Measurements from ENCODE around the gene SMARCAL1.
A peak's percentile ranks its signal among the peaks of the same experiment; 100 is the strongest.
"Not testable (repeated sequence)": the region's sequence is repeated elsewhere in the genome, so short reads cannot be mapped to it uniquely, and the experiment has no call there.

SMARCAL1 gene

DNA sequence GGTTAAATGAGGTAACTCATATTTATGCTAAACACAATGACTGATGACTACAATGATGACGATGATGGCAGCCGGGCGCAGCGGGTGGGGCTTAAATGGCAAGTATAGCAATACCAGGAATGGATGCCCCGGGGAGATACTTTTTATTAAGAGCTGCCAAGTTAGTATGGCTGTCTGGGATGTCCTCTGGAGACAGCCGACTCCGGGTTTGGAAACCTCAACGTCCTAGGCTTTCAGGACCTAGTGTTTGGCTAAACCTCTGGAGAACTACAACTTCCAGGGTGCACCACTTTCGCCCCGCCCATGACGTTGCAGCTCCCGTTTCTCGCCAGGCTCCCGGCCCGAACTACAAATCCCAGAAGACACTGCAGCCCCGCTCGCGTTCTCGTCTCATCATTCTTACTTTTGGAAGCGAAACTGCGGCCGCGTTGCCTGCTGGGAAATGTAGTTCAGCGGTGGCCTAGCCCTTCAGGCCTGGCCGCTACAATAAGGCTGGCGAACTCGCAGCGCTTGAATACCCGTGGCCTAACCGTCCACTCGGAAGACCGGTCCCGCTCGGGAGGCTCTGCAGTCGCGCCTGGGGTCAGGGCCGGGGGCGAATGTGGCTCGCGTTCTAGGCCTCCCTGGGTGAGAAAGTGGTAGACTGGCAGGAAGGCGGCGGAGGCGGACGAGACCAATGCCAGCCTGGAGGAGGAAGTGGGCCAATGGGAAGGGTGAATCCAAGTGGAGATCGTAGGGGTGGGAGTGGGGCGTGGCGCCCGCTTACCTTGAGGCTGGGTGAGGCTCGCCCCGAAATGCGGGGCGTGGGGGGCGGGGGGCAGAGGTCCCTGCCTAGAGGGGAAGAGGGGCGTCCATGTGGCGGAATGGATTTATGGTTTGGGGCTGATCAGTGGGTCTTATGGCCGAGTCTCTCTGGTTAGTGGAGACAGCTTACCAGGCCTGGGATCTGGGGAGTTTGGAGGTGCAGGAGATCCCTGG, at the start of gene SMARCAL1:
SMARCAL1 (plus strand) TSS at position 463 of the 978 bp plus-strand sequence. CDS start 2,221 bp downstream, outside the sequence.
- peak; percentile 94 to 95 for DNase-seq (ENCODE audit: low read depth in 2 of 2)

DNA sequence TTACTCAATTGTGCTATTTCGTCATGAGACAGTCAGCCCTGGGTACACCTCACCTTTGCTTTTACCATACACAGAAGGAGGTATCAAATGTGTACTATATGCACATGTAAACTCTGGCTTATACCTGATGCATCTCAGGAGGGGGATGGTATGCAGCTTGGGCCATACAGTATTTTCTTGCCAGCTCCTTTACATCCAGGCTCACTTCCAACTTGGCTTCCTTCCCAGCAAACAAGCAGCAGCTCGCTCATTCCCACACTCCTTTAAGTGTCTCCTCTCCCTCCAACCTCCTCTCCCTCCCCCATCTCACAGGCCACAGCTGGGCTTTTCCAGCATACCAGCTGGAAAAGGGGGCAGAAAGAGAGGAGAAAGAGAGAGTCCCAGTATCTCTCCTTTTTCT, 49.6 kb upstream of the SMARCAL1 start:
- DNase-seq (ENCODE audit: low read depth in 2 of 2), result peak; percentile 83 to 86

DNA sequence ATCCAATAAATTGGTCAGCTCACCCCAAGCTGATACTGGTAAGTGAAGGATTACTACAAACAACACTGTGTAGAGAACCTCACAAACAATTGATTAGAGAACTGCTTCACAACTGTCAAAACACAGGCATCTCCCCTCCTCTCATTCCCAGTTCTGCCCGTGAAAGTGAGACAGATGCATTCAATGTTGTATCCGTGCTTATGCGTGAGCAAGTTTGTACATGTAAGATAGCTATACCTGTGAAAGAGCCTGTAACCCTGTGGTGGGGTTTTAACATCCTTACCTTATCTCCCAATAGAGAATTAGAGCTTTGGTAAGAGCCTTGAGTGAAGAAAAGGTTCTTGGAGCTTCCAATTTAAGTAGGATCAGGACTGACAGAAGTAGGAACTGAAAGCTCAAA, 49.1 kb upstream of the SMARCAL1 start:
- no peak for DNase-seq (ENCODE audit: low read depth in 2 of 2)

DNA sequence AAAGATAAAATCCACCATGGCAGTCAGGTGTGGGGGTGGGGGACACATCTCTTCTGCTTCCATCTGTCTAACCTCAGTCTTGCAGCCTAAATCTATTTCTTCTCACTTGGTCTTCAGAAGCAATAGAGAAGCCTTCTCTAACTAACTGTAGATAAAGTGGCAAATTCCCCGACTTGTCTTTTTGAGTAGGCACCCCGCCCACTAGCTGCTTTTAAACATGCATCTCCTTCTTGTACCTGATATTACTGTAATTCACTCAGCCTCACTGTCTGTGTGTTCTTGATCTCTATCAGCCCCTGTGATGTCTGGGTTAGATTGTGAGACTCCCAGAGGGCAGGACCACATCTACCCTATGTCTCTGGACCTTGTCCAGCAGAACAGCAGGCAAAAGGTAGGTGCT, 46.8 kb upstream of the SMARCAL1 start:
- DNase-seq (ENCODE audit: low read depth in 2 of 2), result no peak

DNA sequence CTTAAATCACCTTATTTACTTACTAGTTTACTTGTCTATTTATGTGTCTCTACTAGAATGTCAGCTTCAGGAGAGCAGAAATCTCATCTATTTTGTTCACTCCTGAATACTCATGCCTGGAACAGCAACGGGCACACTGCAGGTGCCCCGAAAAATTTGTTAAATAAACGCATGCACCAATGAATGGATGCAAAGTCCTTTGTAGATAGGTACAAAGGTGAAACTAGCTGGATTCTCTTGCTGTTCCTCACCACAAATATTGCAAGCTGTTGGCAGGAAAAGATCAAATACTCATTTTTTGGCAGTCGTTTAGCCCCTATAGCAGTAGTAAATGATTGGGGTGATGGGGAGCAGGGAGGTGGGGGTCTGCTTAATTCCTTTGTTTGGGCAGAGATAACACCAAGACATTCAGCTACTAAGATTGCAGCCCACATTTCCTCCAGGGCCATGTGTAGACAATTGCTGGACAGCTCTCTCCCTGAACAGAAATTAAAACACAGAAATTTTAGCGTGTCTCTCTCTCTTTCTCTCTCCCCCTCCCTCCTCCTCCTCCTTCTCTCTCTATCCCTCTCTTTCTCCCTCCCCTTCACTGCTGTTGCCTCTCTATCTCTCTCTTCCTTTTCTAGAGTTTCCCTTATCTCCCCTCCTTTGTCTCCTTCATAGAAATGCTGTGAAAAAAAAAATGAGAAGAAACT, 45.4 kb upstream of the SMARCAL1 start:
- no peak for DNase-seq (ENCODE audit: low read depth in 2 of 2)

DNA sequence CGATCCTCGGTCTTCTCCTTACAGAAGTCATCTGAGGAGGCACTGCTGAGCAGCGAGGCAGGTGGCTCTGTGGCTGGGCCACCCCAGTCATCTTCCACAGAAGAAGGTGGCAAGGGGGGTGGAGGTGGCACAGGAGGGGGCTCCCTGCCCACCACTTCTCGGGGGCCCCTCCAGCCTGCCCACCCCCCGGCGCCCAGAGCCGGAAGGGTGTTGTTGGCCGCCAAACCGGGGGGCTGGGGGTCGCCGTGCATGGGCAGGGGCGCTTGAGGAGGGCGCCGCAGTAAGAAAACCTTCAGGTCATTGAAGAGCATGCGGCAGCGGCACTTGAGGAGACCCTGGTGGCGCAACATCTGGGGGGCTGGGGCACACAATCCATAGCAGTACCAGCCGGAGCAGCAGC, 42.5 kb upstream of the SMARCAL1 start:
- no peak for DNase-seq (ENCODE audit: low read depth in 2 of 2)

DNA sequence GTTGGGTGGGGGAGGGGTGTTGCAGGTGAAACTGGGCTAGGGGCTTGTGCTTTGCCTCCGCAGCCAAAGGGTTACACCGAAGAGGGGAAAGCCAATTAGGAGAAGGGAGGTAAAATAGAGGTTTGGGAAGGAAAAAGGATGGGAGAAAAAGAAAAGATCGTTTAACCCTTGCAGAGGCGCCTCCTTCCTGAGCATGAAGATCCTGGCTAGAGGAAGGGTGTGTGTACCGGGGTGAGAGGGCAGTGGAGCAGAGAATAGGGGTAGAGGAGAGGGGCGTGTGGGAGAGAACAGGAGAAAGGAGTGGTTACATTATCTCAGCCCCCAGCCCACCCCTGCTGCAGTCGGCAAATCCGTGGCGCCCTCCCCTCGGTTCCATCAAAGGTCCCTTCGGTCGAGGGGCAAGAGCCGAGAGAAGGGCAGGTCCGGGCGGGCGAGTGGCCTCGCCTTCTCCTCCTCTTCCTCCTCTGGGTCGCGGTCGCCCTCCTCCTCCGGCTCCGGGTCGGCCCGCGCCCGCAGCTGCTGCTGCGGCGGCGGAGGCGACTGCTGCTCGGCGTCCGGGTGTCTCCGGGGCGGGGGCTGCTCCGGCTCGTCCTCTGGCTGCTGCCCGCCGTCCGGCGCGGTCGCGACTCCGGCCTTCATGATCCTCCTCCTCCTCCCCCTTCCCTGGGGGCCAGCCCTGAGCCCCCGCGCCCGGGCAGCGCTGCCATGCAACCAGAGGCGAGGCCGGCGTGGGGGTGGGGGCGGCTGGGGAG, 41.1 kb upstream of the SMARCAL1 start:
- no peak for DNase-seq (ENCODE audit: low read depth in 2 of 2)

DNA sequence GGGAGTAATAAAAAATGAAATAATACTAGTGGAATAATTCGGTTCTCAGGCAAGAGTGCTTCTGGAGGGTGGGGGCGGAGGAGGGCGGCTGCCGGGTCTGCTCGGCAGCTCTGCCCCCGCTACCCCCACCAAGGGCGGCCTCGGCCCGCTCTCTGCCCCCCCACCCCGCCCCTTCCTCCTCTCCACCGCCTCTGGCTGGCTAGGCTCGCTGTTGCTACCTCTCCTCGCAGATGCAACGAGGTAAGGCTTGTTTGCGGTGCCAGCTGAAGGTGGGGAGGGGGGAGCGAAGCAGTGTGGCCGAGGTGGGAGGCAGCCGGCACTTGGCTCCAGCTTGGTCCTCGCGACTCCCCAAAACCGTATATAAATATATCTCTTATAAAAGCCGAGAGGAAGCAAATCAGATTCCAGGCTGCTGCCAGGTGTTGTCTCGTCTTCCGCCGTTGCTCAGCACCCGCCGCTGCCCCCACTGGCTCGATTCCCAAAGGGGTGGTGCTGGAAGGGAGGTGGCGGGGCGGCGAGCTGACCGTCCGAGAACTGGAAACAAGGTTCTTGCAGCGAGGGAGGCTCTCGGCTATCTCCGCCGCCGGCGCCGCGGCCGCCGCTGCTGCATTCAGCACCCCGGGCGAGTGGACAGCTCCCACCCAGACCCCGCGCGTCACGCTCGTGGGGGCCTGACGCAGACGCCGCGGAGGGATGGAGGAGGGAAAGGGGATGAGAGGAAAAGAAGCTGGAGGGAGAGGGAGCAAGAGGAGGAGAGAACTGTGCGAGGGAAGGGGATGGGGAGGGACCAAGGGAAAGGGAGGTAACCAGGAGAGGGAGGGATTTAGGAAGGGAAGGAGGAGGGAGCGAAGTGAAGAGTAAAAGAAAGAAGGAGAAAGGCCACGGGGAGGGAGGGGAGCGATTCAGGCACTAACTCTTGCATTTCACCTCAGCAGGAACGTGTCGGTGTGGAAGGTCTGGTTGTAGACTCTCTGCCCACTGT, 40.3 kb upstream of the SMARCAL1 start, which contains the start of gene MARCHF4:
MARCHF4 (minus strand) TSS at position 763 of the 982 bp plus-strand sequence. CDS start 2,223 bp downstream, outside the sequence.
- DNase-seq (ENCODE audit: low read depth in 2 of 2), result peak in 1 of 2 experiments; percentile 60

DNA sequence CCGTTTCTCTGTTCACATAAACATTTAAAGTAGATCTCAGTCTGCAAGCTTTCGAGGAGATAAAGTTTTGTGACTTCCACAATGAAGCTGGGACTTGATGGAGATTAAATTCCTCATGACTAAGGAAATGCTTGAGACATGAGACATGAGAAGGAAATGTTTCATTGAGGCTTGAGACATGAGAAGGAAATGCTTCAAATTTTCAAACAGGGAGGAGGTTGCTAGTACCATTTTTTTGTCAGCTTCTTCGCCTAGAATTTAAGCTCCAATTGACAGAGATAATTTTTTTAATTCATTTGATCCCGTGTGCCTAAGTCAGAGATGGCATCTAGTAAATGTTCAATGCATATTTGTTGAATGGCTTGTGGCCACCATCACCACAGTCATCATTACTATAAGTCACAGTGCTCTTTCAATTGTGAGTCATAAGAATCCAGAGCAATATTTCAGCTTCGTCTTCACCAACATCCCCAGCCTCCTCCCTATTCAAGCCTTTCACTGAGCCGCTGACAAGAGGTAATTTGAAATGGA, 39.5 kb upstream of the SMARCAL1 start:
- peak; percentile 75 for DNase-seq (ENCODE audit: low read depth in 2 of 2)

DNA sequence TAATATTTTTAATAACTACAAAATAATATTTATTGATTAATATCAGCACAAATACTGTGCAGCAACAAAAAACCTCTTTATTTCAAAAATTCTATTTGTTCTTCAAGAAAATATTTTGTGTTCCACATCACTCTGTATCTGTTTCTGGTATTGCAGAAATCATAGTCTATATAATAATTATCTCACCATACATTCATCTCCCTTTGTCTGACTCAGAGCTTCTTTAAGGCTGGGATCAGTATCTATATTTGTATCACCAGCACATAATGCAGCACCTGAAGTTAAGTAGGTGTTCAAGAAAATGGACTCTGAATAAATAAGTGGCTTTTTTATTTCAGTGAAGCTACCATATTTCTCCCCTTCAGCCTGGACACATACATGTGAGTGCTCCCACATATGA, 38.4 kb upstream of the SMARCAL1 start:
- DNase-seq (ENCODE audit: low read depth in 2 of 2), result no peak

DNA sequence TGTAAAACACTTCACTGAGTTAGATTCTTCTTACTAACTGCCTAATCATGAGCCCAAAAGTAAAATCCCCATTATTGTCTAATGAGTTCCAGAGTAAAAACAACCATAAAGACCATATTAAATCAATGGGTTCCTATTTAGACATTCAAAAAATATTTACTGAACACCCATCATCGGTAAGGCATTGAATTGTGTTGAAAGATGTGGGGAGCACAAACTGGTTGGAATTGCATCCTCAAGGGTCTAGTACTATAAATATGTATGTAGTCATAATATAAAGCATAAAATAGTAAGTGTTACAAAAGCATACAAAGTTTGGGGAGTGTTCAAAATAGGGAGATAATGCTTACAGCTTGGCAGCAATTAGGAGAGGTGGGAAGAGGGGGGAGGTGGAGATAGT, 37.0 kb upstream of the SMARCAL1 start:
- peak in 1 of 2 experiments; percentile 28 for DNase-seq (ENCODE audit: low read depth in 2 of 2)

DNA sequence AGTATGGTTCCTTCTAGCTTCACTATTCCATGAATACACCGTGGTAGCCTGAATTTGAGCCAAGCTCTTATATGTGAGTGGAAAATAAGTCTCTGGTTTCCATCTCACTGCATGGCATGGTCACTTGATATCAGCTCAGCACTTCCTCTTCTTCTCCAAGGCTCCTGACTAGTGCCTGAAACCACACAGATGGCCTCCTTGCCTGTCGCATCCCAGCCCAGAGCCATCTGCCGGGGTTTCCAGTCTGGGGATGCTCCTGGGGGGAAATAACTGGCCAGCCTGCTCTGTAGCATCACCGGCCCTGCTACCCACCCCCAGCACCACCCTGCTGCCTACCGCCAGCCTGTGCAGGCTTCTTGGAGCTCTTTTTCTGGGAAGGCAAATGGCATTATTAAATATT, 32.3 kb upstream of the SMARCAL1 start:
- no peak for DNase-seq (ENCODE audit: low read depth in 2 of 2)

DNA sequence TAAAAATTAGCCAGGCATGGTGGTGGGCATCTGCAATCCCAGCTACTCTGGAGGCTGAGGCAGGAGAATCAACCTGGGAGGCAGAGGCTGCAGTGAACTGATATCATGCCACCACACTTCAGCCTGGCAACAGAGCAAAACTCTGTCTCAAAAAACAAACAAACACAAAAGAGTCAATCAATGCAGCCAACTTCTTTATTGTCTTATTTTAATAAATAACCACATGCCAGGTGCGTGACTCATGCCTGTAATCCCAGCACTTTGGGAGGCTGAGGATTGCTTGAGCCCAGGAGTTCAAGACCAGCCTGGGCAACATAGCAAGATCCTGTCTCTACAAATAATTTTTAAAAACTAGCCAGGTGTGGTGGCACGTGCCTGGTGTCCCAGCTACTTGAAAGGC, 27.9 kb upstream of the SMARCAL1 start:
- DNase-seq (ENCODE audit: low read depth in 2 of 2), result not testable (repeated sequence)

DNA sequence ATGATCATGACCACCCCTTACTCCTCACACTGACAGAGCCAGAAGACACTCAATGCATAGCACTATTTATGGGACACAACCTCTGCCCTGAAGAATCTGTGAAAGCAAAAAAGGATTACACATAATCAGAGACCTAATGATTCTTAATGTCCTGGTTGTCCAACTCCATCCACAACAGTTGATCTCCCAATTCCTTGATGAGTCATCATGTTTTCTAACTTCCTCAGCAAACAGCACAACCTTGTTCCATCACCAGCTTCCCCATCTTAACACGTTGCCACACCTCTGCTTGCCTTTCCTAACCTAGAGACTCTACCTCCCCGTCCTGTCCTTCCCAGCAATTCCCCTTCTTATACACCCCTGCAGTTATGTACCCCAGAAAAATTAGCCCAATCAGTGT, 26.8 kb upstream of the SMARCAL1 start:
- no peak for DNase-seq (ENCODE audit: low read depth in 2 of 2)

DNA sequence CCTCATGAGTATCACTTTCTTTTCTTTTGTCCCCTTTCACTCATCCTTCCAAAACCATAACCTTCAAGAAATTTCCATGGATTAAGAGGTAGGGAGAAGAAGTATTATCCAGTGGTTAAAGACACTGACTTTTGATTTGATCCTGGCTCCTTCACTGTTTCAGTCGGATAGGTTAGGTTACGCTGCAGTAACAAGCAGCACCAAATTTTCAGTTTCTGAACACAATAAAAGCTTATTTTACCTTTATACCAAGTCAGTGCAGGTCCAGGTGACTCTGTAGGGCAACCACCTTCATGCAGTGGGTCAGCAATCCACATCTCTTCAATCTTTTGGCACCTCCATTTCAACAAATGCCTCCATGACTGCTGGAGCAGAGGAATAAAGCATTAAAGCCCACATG, 25.0 kb upstream of the SMARCAL1 start:
- DNase-seq (ENCODE audit: low read depth in 2 of 2), result no peak

DNA sequence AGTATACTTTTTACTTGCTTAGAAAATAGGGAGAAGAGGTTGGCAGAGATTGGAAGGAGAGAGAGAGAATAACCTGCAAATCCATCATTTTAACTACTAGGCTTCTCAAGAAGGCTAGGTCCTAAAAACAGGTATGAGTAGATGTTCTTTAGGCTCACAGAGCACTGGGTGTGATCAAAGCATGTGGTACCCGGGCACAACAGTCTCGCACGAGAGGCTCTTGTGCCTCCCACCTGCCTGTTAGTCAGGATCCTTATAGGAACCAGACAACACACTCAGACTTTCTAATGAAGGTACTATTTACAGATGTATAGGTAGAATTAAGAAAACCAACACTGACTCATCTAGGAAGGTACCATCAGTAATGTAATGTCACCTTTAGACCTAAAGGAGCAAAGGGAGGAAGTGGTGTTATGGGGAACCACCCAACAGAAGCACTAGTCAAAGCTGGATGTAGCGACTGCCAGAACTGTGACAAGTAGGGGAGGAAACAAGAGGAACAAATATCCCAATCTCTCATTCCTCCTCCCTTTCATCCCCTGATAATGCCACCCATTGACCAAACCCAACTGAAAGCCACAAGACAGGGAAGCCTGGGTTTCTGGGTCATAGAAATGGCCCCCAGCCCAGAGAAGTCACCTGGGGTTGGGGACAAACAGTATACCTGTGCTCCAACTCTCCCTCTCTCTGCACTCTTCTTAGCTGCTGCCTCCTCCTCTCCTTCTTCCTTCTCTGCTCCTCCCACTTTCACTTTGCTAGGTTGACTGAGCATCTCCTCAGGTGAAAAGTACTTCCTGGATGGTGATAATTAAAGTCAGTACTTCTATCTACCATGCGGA, 24.0 kb upstream of the SMARCAL1 start:
- no peak for DNase-seq (ENCODE audit: low read depth in 2 of 2)

DNA sequence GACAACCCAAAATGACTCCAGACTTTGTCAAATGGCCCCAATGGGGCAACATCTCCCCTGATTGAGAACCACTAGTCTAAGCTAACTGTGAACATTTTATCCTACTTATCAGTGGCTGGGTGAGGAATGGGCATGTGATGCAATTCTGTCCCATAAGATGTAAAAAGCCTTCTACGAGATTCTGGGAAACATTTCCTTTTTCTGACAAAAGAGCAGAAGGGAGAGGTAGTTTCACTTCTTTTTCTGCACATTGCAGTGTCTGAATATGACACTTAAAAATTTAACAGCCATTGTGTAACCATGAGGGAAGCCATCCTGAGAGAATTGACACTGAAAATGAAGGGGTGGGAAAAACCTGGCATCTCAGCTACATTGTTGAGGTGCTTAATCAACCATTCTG, 22.7 kb upstream of the SMARCAL1 start:
- DNase-seq (ENCODE audit: low read depth in 2 of 2), result peak; percentile 37 to 49

DNA sequence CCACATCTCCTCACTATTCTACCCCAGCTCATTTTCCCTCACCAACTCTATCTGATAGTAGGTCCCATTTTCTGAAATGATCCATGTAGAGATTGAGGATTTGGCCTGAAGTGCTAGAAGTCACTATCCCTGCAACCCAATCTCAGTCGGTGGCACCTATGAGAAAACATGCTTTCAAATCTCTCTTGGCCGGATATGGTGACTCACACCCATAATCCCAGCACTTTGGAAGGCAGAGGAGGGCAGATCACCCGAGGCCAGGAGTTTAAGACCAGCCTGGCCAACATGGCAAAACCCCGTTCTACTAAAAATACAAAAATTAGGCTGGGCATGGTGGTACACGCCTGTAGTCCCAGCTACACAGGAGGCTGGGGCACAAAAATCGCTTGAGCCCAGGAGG, 20.9 kb upstream of the SMARCAL1 start:
- DNase-seq (ENCODE audit: low read depth in 2 of 2), result no peak

DNA sequence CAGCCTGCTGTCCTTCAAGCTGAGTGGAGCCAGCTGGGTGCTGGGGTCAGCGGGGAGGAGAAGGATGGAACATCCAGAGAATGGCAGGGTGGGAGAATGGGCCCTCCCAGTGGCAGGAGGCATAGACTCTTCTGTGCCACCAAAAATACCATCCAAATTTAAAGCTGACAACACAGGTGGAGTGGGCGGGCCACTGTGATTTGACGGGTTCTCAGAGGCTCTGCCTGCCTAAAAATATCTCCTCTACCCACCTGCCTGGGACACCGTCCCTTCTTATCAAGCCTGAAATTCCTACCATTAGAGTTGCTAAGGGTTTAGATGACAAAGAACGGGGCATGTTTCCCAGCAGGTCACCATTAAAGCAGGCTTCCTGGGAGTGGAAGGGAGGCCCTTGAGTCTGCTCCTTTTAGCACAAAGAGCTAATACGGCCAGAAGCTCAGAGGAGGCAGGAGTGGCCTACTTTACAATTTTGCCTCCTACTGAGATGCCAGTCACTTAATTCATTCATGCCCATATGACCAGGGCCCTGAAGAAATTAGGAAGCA, 20.2 kb upstream of the SMARCAL1 start:
- DNase-seq (ENCODE audit: low read depth in 2 of 2), result no peak

All from fibroblast of skin of left biceps (primary cell).